Epidermal melanocyte (primary cell): ENCODE results near the gene PTH1R.
A peak's percentile ranks its signal among the peaks of the same experiment; 100 is the strongest.

ENCODE experiments used
- DNase-seq: peaks from one replicate; pipeline ENCODE4 v3.0.0; 2011; ENCODE audit warnings: low spot score; ENCODE audit not compliant: insufficient read length

PTH1R gene

DNA sequence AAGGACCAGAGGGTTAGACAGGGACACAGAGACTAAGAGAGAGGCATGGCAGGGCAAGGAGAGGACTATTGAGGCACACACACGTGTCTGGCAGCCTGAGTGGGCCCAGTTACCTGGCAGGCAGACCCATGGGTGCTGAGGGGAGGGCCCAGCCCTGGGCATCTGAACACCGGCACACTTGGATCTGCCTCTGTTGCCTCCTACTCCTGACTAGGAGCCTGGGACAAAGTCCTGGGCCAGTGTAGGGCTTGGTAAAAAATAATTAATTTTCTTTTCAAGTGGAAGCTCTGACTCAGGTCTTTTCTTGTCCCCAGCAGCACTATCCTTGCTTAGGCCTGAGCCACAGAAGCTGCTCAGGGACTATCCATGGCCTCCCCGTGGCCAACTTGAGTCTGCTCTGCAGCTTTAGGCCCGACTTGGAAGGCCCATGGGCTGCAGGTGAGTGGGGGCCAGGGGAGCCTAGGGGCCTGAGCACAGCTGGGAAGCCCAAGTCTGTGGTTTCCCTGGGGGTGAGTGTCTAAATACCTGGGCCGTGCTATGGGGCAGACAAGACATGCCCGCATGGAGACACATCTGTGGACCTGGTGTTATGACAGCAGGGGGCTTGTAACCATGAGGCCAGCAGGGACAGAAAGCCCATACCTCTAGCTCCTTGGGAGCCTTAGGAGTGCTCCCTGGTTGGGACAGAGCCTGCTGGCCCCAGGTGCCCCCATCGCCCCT lies at the start of gene PTH1R:
TSS of gene PTH1R (plus strand) at position 316 of the 720 bp plus-strand sequence. CDS start 5,839 bp downstream, outside the sequence.
- DNase-seq: no peak

DNA sequence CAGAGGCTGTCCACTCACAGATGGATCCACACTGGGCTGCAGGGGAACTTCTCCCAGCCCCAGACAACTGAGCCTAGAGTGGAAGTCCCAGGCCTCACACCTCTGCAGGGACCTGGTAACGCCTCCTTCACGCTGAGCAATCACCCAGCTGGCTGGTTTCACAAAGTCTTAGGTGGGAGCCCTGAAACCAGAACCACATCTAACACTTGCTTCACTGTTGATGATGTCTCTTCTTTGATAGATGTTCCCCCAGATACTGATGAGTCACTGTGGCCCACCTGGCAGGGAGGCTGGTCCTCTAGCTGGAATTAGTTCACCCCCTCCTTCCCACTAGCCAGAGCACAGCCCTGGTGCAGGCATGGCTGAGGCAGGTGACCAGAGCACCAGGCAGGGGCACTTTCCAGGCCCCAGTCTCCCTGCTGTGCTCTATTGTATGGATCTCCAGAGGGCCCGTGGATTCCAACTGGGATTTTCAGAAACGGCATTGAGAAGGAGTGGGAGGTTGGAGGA lies 47.8 kb upstream of the PTH1R start:
- DNase-seq: no peak

DNA sequence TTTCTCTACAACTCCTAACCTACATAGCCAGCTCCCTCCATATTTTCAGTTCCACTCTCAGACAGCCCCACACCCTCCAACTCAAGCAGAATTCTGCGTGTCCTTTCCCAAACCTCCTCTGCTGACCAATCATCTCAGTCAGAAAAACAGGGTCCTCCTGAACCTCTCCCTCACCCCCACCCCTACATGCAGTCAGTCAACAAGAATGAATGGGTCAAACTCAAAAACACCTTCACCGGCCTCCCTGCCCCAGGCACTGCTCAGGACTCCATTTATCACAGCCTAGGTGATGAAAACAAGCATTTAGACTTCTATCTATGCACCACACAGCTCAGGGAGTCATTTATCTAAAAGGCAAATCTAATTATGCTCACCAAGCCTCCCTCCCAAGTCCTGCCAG lies 46.7 kb upstream of the PTH1R start:
- no peak for DNase-seq

DNA sequence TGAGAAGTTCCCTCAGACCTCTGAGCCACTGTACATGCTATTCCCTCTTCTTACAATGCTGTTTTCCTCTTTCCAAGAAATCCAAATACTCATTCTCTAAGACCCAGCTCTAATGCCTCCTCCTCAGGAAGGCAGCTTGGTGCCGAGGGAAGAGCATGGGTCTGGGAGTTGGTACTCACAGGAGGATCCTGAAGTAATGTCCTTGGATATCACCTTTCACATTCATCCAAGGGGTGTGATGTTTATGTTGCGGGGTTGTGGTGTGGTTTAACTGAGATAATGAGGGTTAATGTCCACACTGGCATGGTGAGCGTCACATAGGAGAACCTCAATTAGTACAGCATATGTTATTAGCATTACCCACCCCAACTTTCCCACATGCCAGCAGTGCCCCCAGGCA lies 46.2 kb upstream of the PTH1R start:
- no peak for DNase-seq

- DNase-seq: no peak
Observed at GRCh38 chr3:46831841-46832240, 45.7 kb upstream of the PTH1R start.

GRCh38 chr3:46833346-46834300 lies 43.9 kb upstream of the PTH1R start:
- DNase-seq: no peak

- no peak for DNase-seq
Observed at GRCh38 chr3:46835054-46835453, 42.5 kb upstream of the PTH1R start.

DNA sequence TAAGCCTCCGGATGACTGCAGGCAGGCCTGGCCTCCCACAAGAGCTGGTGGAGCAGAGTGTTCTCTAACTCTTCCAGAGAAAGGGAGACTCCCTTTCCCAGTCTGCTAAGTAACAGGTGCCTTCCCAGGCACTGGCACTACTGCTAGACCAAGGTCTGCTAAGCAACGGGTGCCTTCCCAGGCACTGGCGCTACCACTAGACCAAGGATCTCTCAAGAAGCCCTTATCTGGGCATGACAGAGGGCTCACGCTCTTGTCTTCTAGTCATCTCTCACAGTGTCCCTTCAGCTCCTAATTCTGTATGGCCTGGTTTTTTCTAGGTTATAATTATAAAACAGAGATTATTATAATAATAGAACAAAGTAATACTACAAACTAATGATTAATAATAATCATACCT lies 42.0 kb upstream of the PTH1R start:
- no peak for DNase-seq

DNA sequence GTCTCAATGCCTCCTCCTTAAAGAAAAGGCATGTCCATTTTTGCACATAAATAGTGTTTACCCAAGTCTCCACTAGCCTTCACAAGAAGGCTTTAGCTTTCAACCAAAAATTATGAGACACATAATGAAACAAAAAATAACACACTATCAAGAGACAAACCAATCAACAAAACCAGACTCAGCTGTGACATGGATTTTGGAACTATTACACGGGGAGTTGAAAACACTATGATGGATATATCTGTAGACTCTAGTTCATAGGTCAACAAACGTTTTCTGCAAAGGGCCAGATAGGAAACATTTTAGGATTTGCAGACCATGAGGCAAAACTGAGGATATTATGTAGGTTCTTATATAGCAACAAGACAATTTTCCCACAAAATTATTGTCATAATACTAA lies 39.2 kb upstream of the PTH1R start:
- no peak for DNase-seq

- DNase-seq: no peak
Observed at GRCh38 chr3:46840491-46840890, 37.0 kb upstream of the PTH1R start.

DNA sequence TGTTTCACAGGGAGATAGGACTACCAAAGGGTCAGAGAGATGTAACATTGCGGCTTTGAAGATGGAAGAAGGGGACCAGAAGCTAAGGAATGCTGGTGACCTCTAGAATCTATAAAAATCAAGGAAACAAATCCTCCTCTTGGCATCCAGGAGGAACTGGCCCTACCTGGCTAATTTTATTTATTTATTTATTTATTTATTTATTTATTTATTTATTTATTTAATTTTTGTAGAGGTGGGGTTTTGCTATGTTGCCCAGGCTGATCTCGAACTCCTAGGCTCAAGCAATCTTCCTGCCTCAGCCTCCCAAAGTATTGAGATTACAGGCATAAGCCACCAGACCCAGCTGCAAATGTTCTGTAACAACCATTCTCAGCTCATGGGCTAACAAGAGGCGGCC lies 34.0 kb upstream of the PTH1R start:
- no peak for DNase-seq

GRCh38 chr3:46844397-46844796 lies 33.1 kb upstream of the PTH1R start:
- DNase-seq: no peak

DNA sequence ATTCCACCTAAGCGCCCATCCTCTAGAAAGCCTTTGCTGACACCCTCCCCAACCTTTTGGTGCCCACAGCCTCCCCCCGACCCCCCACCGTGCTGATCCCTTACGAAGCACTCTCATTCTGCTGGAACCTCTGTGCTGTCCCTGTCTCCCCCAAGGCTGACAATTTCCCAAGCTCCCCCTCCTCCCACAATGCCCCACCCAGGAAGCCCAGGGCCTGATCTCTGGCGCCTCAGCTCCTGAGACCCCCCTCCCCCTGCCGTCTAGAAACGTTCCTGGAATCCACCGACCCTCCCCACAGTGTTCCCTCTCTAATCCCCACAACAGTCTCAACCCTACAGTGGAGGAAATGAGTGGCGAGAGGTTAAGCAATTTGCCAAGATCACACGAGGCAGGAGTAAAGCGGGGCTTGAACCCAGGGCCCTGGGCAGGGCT lies 32.6 kb upstream of the PTH1R start:
- DNase-seq: no peak

DNA sequence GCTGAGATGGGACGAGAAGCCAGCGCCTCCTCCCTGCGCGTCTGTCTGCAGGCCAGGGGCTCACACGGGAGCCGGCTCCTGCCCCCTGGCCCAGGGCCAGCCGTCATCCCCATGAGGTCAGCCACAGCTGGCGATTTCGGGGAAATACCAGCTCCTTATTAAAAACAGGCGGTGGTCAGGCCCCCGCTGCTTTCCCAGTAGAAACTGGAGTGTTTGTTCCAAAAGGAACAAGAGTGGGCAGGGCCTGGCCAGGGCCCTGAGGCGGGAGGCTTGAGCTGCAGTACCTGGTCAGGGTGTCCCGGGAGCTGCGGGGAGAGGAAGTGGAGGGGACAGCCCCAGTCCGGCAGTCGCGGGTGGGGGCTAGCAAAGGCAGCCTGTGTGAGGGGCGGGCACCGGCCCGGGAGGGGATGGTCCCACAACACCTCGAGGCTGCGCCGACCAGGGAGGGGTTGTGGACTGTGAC lies 32.1 kb upstream of the PTH1R start:
- peak; percentile 33 for DNase-seq

DNA sequence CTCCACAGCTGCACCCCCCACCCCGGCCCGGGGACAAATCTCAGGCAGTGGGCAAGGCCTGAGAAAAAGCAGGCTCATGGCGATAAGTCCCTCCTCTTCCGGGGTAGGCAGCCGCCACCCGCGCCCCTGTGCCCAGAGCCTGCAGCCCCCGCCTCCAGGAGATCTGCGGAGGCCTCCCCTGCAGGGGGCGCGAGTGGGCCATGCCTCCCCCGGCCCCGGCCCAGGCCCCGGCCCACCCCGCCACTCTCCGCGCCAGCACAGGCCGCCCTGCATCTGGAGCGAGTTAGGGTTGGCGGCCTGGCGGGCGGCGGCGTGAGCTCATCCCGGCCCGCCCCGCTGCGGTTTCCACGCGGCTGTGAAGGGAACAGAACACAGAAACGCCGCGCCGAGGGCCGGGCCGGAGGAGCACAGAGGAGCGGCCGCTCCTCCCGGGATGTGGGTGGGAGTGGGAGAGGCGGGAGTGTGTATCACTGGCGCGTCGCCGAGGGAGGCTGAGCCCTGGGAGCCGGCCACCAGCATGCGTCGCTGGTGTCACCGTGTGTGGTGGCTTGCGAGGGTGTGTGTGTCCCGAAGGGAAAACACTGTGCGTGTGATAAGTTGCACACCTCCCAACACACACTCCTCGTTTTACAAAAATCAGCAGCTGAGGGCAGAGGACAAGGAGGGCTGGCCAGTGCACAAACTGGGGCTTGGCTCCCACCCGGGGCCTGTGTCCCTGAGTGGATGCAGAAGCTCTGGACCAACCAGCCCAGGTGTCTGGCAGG lies 31.5 kb upstream of the PTH1R start:
- DNase-seq: peak; percentile 60

GRCh38 chr3:46846624-46847542 lies 30.6 kb upstream of the PTH1R start:
- no peak for DNase-seq

- DNase-seq: no peak
Observed at GRCh38 chr3:46847744-46848143, 29.8 kb upstream of the PTH1R start.

GRCh38 chr3:46848271-46849044 lies 29.1 kb upstream of the PTH1R start:
- no peak for DNase-seq

DNA sequence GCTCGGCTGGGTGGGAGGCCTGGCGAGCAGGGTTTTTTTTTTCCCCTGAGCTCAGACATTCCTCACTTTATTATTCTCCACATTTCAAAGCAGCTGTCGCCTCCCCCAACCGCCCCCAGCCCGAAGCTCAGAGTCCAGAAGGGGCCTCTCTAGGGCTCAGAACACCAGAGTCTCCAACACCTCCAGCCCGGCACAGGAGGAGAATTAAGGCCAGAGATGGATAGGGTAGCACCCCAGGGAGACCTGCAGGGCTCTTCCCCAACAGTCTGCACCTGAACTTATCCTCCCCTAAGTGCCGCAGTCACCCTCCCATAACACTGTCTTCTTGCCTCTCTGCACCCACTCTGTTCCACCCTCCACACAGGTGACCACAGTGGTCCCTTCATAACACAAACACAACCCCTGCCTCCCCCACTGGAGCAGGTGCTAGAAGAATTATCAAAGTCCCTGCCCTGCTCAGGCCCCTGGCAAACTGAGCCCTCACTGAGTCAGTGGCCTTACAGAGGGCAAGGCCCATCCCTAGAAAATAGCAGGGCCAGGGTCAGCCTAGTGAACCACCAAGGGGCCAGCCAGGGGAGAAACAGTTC lies 28.4 kb upstream of the PTH1R start:
- no peak for DNase-seq
